Dermis blood vessel endothelial cell (primary cell): ENCODE measurements around the gene SUFU. TPM values are rescaled to one million over a fixed set of nuclear protein-coding genes. Genes with fewer than 3 reads are reported as not detected.

Experiments
- DNase-seq: peaks from one replicate; pipeline ENCODE4 v3.0.0; 2010
- total RNA-seq: library from RNA; depleted of rRNA; stranded (reverse); fragments of >200 nt; gene quantifications from 2 replicates; pipeline ENCODE4 v1.2.3, GENCODE V29; 2014

Gene SUFU
- total RNA-seq, 1 donor from 2014 or later = 3.1 TPM

- peak; percentile 66 for DNase-seq
Observed at GRCh38 chr10:102597131-102597991, 93.6 kb downstream of the SUFU start.

DNA sequence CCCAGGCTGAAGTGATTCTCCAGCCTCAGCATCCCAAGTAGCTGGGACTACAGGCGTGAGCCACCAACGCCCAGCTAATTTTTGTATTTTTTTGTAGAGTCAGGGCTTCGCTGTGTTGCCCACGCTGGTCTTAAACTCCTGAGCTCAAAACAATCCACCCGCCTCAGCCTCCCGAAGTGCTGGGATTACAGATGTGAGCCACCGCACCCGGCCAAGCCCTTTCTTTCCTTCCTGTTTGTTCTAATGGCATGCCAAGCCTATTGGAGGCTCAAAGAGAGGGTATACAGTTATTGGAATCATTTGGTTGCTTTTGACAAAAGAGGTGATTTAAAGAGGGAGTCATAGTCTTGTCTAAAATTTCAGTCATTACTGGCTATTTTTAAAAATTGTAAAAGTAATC, 94.5 kb downstream of the SUFU start:
- DNase-seq = peak; percentile 35

DNA sequence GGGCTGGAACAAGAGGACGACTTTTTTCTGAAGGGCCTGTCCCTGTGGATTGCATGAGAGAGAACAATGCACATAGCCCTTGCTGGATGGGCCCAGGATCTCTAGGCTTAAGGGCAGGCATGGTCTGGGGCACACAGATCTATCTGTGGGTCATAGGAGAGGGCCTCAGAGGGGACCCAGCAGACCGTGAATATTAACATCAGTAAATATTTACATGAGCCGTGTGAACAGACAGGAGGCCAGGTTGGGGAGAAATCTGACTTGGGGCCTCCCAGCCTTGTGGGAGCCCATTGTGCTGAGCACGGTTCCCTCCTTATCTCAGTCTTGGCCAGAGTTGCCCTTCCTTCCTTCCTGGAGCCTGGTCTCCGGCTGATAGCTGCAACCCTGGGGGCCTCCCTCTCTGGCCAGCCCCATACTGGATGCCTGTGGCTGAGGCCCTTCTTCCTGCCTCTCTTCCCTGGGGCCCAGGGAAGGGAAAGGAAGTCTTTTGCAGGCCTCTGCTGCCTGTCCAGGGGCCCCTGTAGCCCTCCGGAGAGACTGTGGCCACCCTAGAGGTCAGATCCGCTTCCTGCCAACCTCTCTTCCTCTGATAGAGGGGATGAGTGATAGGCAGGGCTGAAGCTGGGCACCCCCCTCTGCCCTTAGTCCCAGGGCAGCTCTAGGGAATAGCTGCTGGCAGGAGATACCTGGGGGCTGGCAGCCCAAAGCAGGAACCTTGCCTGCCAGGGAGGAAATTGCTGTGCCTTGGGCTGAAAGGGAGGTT, 96.0 kb downstream of the SUFU start:
- DNase-seq = peak; percentile 97

DNA sequence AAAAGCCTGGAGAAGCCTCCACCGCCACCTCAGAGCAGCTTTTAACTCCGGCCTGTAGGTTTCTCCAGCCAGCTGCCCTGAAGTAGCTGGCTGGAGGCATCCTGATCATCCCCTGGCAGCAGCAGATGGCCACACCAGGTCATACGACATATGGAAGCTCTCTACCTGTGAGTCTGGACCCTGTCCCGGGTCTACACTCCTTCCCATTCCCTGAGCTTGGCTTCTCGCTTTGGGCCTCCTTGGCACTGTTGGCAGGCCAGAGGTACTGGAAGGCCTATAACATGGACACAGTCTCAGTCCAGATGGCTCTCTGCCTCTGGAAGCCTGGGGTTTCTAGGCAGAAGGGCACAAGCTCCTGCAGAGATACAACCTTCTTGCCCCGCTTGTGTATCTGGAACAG, 97.0 kb downstream of the SUFU start:
- DNase-seq = no peak

GRCh38 chr10:102601639-102602038, 97.9 kb downstream of the SUFU start:
- DNase-seq = no peak

- DNase-seq = no peak
Observed at GRCh38 chr10:102602272-102603045, 98.7 kb downstream of the SUFU start.

DNA sequence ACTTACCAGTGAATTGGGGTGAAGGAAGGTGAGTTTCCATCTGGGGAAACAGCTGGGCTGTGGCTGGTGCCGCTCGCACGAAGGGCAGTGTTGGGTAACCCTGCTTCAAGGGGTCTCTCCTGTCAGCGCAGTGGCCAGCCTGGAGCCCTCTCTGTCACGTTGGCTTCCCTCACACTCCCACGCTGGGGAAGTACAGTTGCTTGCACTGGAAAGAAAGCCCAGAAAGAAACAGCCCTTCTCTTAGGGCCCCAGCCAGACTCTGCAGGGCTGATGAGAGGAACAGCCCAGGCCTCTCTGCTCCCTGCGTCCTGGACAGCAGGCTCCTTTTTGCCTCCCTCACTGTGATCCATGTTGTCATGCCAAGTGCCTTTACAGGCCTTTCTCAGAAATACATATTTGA, 100.2 kb downstream of the SUFU start:
- DNase-seq = peak; percentile 39

- peak; percentile 85 for DNase-seq
Observed at GRCh38 chr10:102604439-102604841, 100.7 kb downstream of the SUFU start.

GRCh38 chr10:102605712-102606111, 101.9 kb downstream of the SUFU start:
- DNase-seq = no peak

DNA sequence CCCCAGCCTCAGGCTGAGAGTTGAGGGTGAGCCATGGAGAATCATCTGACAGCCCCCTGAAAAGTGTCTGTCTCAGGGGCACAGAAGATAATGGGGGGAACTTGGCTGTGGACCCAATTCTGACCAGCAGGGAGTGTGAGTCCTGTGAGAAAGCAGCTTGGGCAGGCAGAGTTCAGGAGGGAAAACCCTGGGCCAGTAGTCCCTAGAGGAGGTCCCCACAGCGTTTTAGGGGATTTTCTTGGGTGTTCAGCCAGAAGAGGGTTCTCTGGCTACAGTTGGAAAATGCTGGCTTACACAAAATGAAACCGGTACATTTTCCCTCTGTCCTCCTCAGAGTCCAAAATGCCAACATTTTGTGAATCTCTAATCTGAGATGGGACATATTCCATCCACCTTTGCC, 104.7 kb downstream of the SUFU start:
- DNase-seq = no peak

DNA sequence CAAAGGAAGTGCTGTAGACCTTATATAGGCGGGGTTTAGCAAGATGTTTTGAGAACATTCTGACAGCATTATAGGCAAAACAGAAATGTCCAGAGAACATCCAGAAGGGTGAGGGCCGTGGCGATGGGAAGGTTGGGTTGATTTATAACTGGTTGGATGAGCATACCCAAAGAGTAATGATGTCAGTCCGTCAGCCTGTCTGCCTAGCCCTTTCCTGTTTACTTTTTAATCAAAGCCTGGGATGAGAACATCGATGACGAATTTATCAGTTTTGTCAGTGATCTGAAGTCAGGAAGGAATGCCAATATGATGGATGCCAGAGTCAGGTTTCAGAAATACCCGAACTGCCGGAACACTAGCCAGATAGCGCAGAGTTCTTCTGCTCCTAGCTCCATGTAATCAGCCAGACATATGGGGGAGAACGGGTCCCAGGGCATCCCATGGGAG, 106.7 kb downstream of the SUFU start:
- DNase-seq = peak; percentile 70

DNA sequence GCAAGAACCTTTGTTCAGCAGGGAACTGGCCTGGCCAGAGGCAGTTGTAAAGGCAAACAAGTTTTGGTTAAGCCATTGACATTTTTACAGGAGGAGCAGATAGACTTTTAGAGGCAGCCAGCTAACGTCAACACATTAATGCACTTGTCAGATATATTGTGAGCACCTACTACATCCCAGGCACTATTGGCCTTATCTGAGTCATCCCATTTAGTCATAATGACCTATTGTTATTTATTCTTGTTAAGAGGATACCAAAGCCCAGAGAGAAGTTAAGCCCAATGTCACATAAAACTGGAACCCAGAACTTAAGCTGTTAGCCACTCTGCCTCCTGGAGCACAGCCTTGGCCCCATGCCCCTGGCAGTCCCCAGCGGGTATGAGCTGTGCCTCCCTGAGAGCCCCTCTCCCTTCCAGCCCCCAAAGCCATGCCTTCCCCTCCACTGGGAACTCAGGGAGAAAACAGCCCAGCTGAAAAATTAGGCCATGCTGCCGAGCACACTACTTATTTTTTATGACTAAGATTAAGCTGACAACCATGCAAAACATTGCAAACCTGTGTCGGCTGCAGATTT, 107.8 kb downstream of the SUFU start:
- peak; percentile 81 for DNase-seq

DNA sequence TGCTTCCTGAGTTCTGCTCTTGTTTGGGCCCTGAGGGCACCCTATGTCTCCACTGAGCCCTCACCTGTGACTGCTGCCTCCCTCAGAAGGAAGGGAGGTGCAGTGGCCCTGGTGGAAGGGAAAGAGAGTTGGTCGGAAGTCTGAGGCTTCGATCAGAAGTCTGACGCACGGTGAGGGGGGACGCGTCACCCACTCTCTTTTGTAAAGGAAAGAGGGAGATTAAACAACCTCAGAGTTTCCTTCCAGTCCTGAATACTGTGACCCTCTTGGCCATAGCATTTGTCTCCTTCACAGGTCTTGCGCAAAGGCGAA, 109.1 kb downstream of the SUFU start:
- DNase-seq = peak; percentile 69

- no peak for DNase-seq
Observed at GRCh38 chr10:102613286-102613685, 109.5 kb downstream of the SUFU start.

- no peak for DNase-seq
Observed at GRCh38 chr10:102613785-102614184, 110.0 kb downstream of the SUFU start.

- DNase-seq = no peak
Observed at GRCh38 chr10:102614888-102615287, 111.1 kb downstream of the SUFU start.

DNA sequence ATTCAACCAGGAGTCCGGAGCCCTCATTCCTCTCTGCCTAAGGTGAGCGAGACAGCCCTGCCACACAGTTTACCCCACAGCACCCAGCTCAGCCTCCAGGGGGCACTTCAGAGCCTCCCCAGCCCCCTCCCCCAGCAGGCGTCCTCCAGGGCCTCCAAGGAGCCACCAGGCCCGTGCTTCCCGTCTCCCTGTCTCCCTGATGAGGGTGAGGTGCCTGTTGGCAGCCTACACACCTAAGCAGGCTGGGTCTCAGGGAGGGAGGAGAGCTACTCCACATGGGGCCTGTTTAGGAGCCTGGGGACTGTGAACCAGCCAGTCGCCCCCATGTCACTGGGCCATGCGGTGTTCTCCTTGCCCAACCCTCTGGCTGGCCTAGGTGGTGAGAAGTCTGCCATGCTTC, 111.6 kb downstream of the SUFU start:
- DNase-seq = peak; percentile 51

DNA sequence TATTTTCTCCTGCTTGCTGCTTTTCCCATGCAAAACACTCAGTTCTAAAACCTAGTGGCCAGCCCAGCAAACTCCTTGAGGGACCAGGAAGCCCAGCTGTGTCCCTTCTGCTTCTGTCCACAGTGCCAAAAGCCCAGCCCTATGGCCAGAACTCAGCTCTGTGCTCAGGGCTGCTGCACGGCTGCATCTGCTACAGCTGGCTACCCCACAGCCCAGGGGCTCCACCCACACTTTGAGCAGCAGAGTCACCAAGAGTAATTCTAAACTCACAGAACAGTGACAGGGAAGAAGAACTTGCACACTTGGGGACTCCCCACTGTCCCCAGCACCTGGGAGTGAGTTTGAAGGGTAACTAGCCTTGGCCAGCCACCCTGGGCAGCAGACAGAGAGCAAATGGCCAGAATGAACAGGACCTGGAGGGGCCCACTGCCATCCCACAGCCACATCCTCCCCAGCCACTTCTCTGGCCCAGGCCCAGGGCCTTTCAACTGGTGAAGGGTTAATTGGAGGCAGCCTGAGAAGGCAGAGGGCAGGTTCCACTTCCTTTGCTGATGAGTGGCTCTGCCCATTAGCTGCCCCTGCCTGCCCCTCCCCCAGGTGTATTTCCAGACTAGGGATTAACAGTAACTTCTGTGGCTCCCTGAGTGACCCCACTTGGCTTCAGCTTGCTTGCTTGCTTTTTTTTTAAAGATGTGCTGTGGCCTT, 112.4 kb downstream of the SUFU start:
- DNase-seq = no peak

DNA sequence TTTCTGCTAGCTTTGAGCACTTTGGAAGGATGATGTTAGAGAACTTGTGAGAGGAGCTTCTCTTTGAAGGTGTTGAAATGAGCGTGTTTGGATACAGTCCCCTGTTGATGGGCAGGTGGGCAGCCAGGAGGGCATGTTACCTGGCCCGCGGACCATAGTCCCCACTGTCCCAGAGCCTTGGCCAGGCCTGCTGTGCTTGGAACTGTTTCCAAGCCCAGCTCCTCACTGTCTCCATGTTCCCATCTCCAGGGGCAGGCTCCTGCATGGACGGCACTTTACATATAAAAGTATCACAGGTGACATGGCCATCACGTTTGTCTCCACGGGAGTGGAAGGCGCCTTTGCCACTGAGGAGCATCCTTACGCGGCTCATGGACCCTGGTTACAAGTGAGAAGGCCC, 113.3 kb downstream of the SUFU start:
- no peak for DNase-seq

GRCh38 chr10:102617816-102618215, 114.0 kb downstream of the SUFU start:
- DNase-seq = no peak

- DNase-seq = no peak
Observed at GRCh38 chr10:102619281-102619981, 115.7 kb downstream of the SUFU start.
